IMR-90 (cell line): Measurements from ENCODE around the gene CIAO2B. TPM values are rescaled to one million over a fixed set of nuclear protein-coding genes. Genes with fewer than 3 reads are reported as not detected.

Source experiments
- ATAC-seq: fragments of 200-7000 bp; cut with Tn5 transposase; 2 replicates; pipeline ENCODE4 v1.9.1; 2020; ENCODE audit warnings: low read depth, mild to moderate bottlenecking, moderate library complexity
- BruUV-seq: library from RNA; stranded (reverse); fragments of 400-500 nt; replicated peaks from 2 replicates; lab custom pipeline; 2021; lab: Mats Ljungman, UMichigan
- CTCF ChIA-PET: fragments of 300-600 bp; formaldehyde crosslinking; extraction: SDS; loops from one replicate; lab custom pipeline; 2021; ENCODE audit warnings: antibody characterized with exemption; lab: Yijun Ruan, JAX
- POLR2A ChIA-PET: fragments of 300-600 bp; sonication (Branson Sonifier 250); formaldehyde crosslinking; loops from one replicate; lab custom pipeline; 2022; ENCODE audit warnings: antibody characterized with exemption; ENCODE audit not compliant: unreplicated experiment; lab: Charles Lee
- DNase-seq: peaks from one replicate; pipeline ENCODE4 v3.0.0; 2013
- H2AFZ ChIP-seq: replicated peaks from 2 replicates; pipeline ENCODE3; 2013; ENCODE audit warnings: low read length, mild to moderate bottlenecking; ENCODE audit not compliant: poor library complexity
- H2AK5ac ChIP-seq: 2 replicates; pipeline ENCODE4 v1.6.1; 2013; ENCODE audit warnings: low read depth, low read length, inconsistent platforms
- H2AK9ac ChIP-seq: replicated peaks from 2 replicates; pipeline ENCODE3; 2013; ENCODE audit warnings: mild to moderate bottlenecking, low read depth, low read length, moderate library complexity; ENCODE audit not compliant: poor library complexity
- H2BK120ac ChIP-seq: 2 replicates; pipeline ENCODE4 v1.6.1; 2013; ENCODE audit warnings: low read depth, low read length, inconsistent platforms
- H2BK15ac ChIP-seq: 3 replicates; pipeline ENCODE4 v1.6.1; 2013; ENCODE audit warnings: low read depth, low read length, inconsistent platforms
- H2BK20ac ChIP-seq: 2 replicates; pipeline ENCODE4 v1.6.1; 2013; ENCODE audit warnings: low read depth, mild to moderate bottlenecking, inconsistent platforms, low read length, moderate library complexity
- H2BK5ac ChIP-seq: 2 replicates; pipeline ENCODE4 v1.6.1; 2013; ENCODE audit warnings: mild to moderate bottlenecking, low read depth, low read length, inconsistent platforms; ENCODE audit not compliant: poor library complexity, severe bottlenecking
- H3K14ac ChIP-seq: replicated peaks from 2 replicates; pipeline ENCODE4 v1.6.1; 2013; ENCODE audit warnings: low read depth, low read length, inconsistent platforms
- H3K18ac ChIP-seq: 2 replicates; pipeline ENCODE4 v1.6.1; 2013; ENCODE audit warnings: low read depth, low read length, control low read depth
- H3K23ac ChIP-seq: 2 replicates; pipeline ENCODE4 v1.6.1; 2013; ENCODE audit warnings: low read depth, low read length, inconsistent platforms
- H3K27ac ChIP-seq: 2 replicates; pipeline ENCODE4 v1.5.1; 2013; ENCODE audit warnings: mild to moderate bottlenecking, control low read depth, low read length; ENCODE audit not compliant: insufficient read depth
- H3K27me3 ChIP-seq: 2 replicates; pipeline ENCODE4 v1.6.1; 2013; ENCODE audit warnings: low read length; ENCODE audit not compliant: control insufficient read depth, insufficient read depth
- H3K36me3 ChIP-seq: 2 replicates; pipeline ENCODE4 v1.6.1; 2013; ENCODE audit warnings: low read length, mixed read lengths; ENCODE audit not compliant: control insufficient read depth, insufficient read depth
- H3K4ac ChIP-seq: 2 replicates; pipeline ENCODE4 v1.6.1; 2013; ENCODE audit warnings: low read depth, low read length, inconsistent platforms
- H3K4me1 ChIP-seq: 2 replicates; pipeline ENCODE4 v1.6.1; 2013; ENCODE audit warnings: low read length, mixed read lengths; ENCODE audit not compliant: control insufficient read depth, insufficient read depth
- H3K4me2 ChIP-seq: 2 replicates; pipeline ENCODE4 v1.6.1; 2013; ENCODE audit warnings: low read depth, mild to moderate bottlenecking, control low read depth, low read length, moderate library complexity
- H3K4me3 ChIP-seq: 2 replicates; pipeline ENCODE4 v1.5.1; 2013; ENCODE audit warnings: low read depth, mild to moderate bottlenecking, control low read depth, low read length, moderate library complexity; ENCODE audit not compliant: insufficient read depth
- H3K56ac ChIP-seq: 2 replicates; pipeline ENCODE4 v1.6.1; 2013; ENCODE audit warnings: low read length, inconsistent platforms; ENCODE audit not compliant: insufficient read depth; ENCODE audit errors: extremely low read depth
- H3K79me1 ChIP-seq, 2 experiments: 2 replicates each; pipeline ENCODE4 v1.6.1; 2013; ENCODE audit warnings: low read length in 2 of 2, inconsistent platforms in 1 of 2, low read depth in 1 of 2
- H3K9ac ChIP-seq: 2 replicates; pipeline ENCODE4 v1.6.1; 2013; ENCODE audit warnings: low read depth, low read length, control low read depth
- H3K9me1 ChIP-seq: 2 replicates; pipeline ENCODE4 v1.6.1; 2013; ENCODE audit warnings: low read length, inconsistent platforms; ENCODE audit not compliant: insufficient read depth
- H3K9me3 ChIP-seq: 2 replicates; pipeline ENCODE4 v1.6.1; 2013; ENCODE audit warnings: low read length; ENCODE audit not compliant: control insufficient read depth, insufficient read depth
- H4K20me1 ChIP-seq: 2 replicates; pipeline ENCODE4 v1.6.1; 2013; ENCODE audit warnings: low read length, inconsistent platforms; ENCODE audit not compliant: insufficient read depth
- H4K5ac ChIP-seq: 2 replicates; pipeline ENCODE4 v1.6.1; 2013; ENCODE audit warnings: mild to moderate bottlenecking, low read depth, low read length, control low read depth
- H4K8ac ChIP-seq, 2 experiments: 2 replicates each; pipeline ENCODE4 v1.6.1; 2013; ENCODE audit warnings: low read depth in 2 of 2, low read length in 2 of 2, control low read depth in 1 of 2, inconsistent platforms in 1 of 2
- H4K91ac ChIP-seq: 2 replicates; pipeline ENCODE4 v1.6.1; 2013; ENCODE audit warnings: low read depth, low read length, inconsistent platforms; ENCODE audit not compliant: insufficient read depth
- BHLHE40 ChIP-seq: fragments of 150-350 bp; IDR thresholded peaks from 2 replicates; pipeline ENCODE4 v1.6.1; 2016; ENCODE audit warnings: mild to moderate bottlenecking, low read depth, low read length
- CEBPB ChIP-seq: IDR thresholded peaks from 2 replicates; pipeline ENCODE4 v1.6.1; 2012; ENCODE audit warnings: low read depth, low read length, improper control_type of control experiment
- CHD1 ChIP-seq: IDR thresholded peaks from 2 replicates; pipeline ENCODE4 v1.6.1; 2012; ENCODE audit warnings: low read depth, low read length, improper control_type of control experiment
- FOS ChIP-seq: fragments of 150-350 bp; IDR thresholded peaks from 2 replicates; pipeline ENCODE4 v1.6.1; 2016; ENCODE audit warnings: low read depth, low read length
- MAFK ChIP-seq: IDR thresholded peaks from 2 replicates; pipeline ENCODE4 v1.6.1; 2012; ENCODE audit warnings: low read depth, low read length, improper control_type of control experiment
- MAZ ChIP-seq: IDR thresholded peaks from 2 replicates; pipeline ENCODE4 v1.6.1; 2012; ENCODE audit warnings: low read depth, mild to moderate bottlenecking, low read length, improper control_type of control experiment, moderate library complexity, borderline replicate concordance
- MXI1 ChIP-seq: IDR thresholded peaks from 2 replicates; pipeline ENCODE4 v1.6.1; 2012; ENCODE audit warnings: low read depth, mild to moderate bottlenecking, low read length, moderate library complexity, borderline replicate concordance
- NFE2L2 ChIP-seq: fragments of 150-350 bp; IDR thresholded peaks from 2 replicates; pipeline ENCODE4 v1.6.1; 2016; ENCODE audit warnings: low read depth, mild to moderate bottlenecking, low read length
- POLR2A ChIP-seq: IDR thresholded peaks from 2 replicates; pipeline ENCODE4 v1.6.1; 2012; ENCODE audit warnings: mild to moderate bottlenecking, low read depth, low read length
- RAD21 ChIP-seq: IDR thresholded peaks from 2 replicates; pipeline ENCODE4 v1.6.1; 2012; ENCODE audit warnings: low read length, improper control_type of control experiment
- RCOR1 ChIP-seq: IDR thresholded peaks from 2 replicates; pipeline ENCODE4 v1.6.1; 2012; ENCODE audit warnings: mild to moderate bottlenecking, low read length, improper control_type of control experiment; ENCODE audit not compliant: insufficient replicate concordance
- RFX5 ChIP-seq: IDR thresholded peaks from 2 replicates; pipeline ENCODE4 v1.8.0; 2012; ENCODE audit warnings: low read depth, mild to moderate bottlenecking, low read length, moderate library complexity
- SMC3 ChIP-seq: fragments of 150-350 bp; IDR thresholded peaks from 2 replicates; pipeline ENCODE4 v1.6.1; 2016; ENCODE audit warnings: low read depth, mild to moderate bottlenecking, antibody characterized with exemption, low read length, moderate library complexity
- WGBS, 2 experiments: methylation state at CpG; one replicate each; pipeline versions ENCODE4 v1.1.5 to v1.1.7; 2013; ENCODE audit warnings: missing lambda C conversion rate in 2 of 2; ENCODE audit not compliant: insufficient read length in 1 of 2; ENCODE audit errors: extremely low coverage in 2 of 2; 5-methylcytosine and 5-hydroxymethylcytosine counted together
- dilution Hi-C: fragments of 300-500 bp; cut with HindIII; formaldehyde crosslinking; loops from one replicate; pipeline ENCODE4 v1.14.3; 2018; ENCODE audit warnings: low sequenced_read_pairs; ENCODE audit not compliant: unreplicated experiment
- in situ Hi-C: fragments of 300-500 bp; cut with MboI; formaldehyde crosslinking; loops from 3 replicates; pipeline ENCODE4 v1.14.3; 2019; ENCODE audit warnings: low sequenced_read_pairs, inconsistent platforms, mixed read lengths
- intact Hi-C: fragments of 100-400 bp; cut with micrococcal nuclease; formaldehyde crosslinking; loops from 2 replicates; pipeline ENCODE4 v1.10.0; 2022
- polyA plus RNA-seq, 3 experiments: library from polyadenylated mRNA; depleted of rRNA; stranded (reverse); fragments of >200 nt; gene quantifications; 2 replicates each; pipeline ENCODE4 v1.2.3, GENCODE V29; 2012; ENCODE audit warnings: low replicate concordance in 1 of 3
- total RNA-seq: library from RNA; depleted of rRNA; stranded (reverse); fragments of >200 nt; gene quantifications from 2 replicates; pipeline ENCODE4 v1.2.3, GENCODE V29; 2012
- TF ChIP-seq, protein P1 (sequence below): conservative IDR thresholded peaks from 2 replicates; pipeline ENCODE4 v1.5.1; 2012; ENCODE audit warnings: mild to moderate bottlenecking, low read depth, low read length, improper control_type of control experiment
- TF ChIP-seq, protein P2 (sequence below): fragments of 150-350 bp; IDR thresholded peaks from 2 replicates; pipeline ENCODE4 v1.6.1; 2016; ENCODE audit warnings: low read depth, mild to moderate bottlenecking, low read length, moderate library complexity, borderline replicate concordance
- TF ChIP-seq, protein P3 (sequence below): fragments of 150-350 bp; IDR thresholded peaks from 2 replicates; pipeline ENCODE4 v1.6.1; 2017; ENCODE audit warnings: mild to moderate bottlenecking, antibody characterized with exemption, low read length, low read depth

Gene CIAO2B
- total and polyA plus RNA-seq, 2 of the 4 experiments (the other 2 are of a cell fraction) = 148 to 234 TPM

DNA sequence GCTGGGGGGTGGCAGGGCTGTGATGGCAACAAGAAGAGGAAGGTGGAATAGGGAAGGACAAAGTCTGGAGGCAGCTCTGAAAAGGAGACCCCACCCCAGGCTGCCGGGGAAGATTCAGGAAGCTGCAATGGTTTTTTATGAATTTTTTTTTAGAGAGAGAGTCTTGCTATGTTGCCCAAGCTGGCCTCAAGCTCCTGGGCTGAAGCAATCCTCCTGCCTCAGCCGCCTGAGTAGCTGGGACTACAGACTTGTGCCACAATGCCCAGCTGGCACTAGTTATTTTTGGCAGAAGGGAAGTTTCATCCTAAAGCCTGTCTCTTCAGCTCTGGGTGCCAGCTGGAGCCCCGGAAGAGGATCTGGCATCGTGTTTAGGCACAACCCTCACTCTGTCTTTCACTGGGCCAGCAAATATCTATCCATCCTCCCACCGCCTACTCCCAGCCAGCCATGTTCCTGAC lies 25.5 kb upstream of the CIAO2B start:
- no TSS peak for BruUV-seq

More for the DNA sequence above, 25.5 kb upstream of the CIAO2B start:
- Histone ChIP-seq H4K8ac (no peak overlapping the region), H3K23ac (no peak overlapping the region), H3K27me3 (peaks cover 22% of the 10 kb centered on the region), H2BK5ac (no peak overlapping the region), H2AK5ac (no peak overlapping the region), H3K36me3 (no peaks in the 10 kb centered on the region), H4K91ac (no peak overlapping the region), H2BK15ac (no peak overlapping the region), H3K9me1 (peaks cover 3% of the 10 kb centered on the region; the same call in 1 of the 2 replicates), H4K20me1 (no peaks in the 10 kb centered on the region), H2AK9ac (no peak overlapping the region), H3K4me2 (no peak overlapping the region), H2AFZ (no peak overlapping the region), H4K5ac (no peak overlapping the region), H3K4me1 (no peaks in the 10 kb centered on the region), H3K4me3 (no peak overlapping the region), H3K9ac (no peak overlapping the region), H3K18ac (no peak overlapping the region), H3K9me3 (no peaks in the 10 kb centered on the region), H3K56ac (no peak overlapping the region), H2BK20ac (no peak overlapping the region), H3K79me1 (no peaks in the 10 kb centered on the region), H2BK120ac (no peak overlapping the region), H3K27ac (no peak overlapping the region), H3K14ac (no peak overlapping the region), H3K4ac (no peak overlapping the region)
- no peak for TF ChIP-seq CEBPB
- TF ChIP-seq MXI1 = no peak
- TF ChIP-seq, protein P1, sequence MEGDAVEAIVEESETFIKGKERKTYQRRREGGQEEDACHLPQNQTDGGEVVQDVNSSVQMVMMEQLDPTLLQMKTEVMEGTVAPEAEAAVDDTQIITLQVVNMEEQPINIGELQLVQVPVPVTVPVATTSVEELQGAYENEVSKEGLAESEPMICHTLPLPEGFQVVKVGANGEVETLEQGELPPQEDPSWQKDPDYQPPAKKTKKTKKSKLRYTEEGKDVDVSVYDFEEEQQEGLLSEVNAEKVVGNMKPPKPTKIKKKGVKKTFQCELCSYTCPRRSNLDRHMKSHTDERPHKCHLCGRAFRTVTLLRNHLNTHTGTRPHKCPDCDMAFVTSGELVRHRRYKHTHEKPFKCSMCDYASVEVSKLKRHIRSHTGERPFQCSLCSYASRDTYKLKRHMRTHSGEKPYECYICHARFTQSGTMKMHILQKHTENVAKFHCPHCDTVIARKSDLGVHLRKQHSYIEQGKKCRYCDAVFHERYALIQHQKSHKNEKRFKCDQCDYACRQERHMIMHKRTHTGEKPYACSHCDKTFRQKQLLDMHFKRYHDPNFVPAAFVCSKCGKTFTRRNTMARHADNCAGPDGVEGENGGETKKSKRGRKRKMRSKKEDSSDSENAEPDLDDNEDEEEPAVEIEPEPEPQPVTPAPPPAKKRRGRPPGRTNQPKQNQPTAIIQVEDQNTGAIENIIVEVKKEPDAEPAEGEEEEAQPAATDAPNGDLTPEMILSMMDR = no peak
- TF ChIP-seq NFE2L2 = no peak
- no peak for TF ChIP-seq RCOR1
- TF ChIP-seq SMC3 = no peak
- no peak for TF ChIP-seq POLR2A
- no peak for TF ChIP-seq MAFK
- TF ChIP-seq BHLHE40 = no peak
- TF ChIP-seq FOS = no peak
- no peak for TF ChIP-seq CHD1
- TF ChIP-seq RFX5 = no peak
- no peak for TF ChIP-seq RAD21
- TF ChIP-seq, protein P2, sequence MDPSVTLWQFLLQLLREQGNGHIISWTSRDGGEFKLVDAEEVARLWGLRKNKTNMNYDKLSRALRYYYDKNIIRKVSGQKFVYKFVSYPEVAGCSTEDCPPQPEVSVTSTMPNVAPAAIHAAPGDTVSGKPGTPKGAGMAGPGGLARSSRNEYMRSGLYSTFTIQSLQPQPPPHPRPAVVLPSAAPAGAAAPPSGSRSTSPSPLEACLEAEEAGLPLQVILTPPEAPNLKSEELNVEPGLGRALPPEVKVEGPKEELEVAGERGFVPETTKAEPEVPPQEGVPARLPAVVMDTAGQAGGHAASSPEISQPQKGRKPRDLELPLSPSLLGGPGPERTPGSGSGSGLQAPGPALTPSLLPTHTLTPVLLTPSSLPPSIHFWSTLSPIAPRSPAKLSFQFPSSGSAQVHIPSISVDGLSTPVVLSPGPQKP = no peak
- no peak for TF ChIP-seq MAZ
- TF ChIP-seq, protein P3, sequence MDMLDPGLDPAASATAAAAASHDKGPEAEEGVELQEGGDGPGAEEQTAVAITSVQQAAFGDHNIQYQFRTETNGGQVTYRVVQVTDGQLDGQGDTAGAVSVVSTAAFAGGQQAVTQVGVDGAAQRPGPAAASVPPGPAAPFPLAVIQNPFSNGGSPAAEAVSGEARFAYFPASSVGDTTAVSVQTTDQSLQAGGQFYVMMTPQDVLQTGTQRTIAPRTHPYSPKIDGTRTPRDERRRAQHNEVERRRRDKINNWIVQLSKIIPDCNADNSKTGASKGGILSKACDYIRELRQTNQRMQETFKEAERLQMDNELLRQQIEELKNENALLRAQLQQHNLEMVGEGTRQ = no peak
- ATAC-seq (no peak), DNase-seq (no peak)
- intact Hi-C loops (no loop called here), dilution Hi-C loops (no loop called here), in situ Hi-C loops (loop anchor here (5.0 to 10.0 kb wide), 2 partner anchors 198 to 495 kb away; partner anchors contain the start of genes FBXL8 and TRADD)
- ChIA-PET POLR2A (interaction anchor here (0.6 kb wide), 1 partner anchor 75 kb away, joined by 3 read pairs; no protein-coding TSS in a partner anchor), CTCF (interaction anchor here (1.2 to 1.5 kb wide), 2 partner anchors 11 to 65 kb away, joined by 4 read pairs; no protein-coding TSS in a partner anchor)
- WGBS, 2 experiments = 20% methylated on average over 1 of the region's 5 CpGs; no CpG with 5 or more reads in 1 of the 2 experiments
